Esophagus squamous epithelium (tissue), 5 donors: ENCODE results near the gene RBBP8NL. TPM values are rescaled to one million over a fixed set of nuclear protein-coding genes. Genes with fewer than 3 reads are reported as not detected.

ENCODE experiments used
- DNase-seq: peaks from one replicate; lab custom pipeline; 2025; lab: John Stamatoyannopoulos, UW
- H3K27ac ChIP-seq, 4 donors: fragments of 200-600 bp; sonication (generic); one replicate each; pipeline ENCODE4 v1.5.1; 2016 to 2019; ENCODE audit warnings: mild to moderate bottlenecking in 1 of 4
- H3K27me3 ChIP-seq, 4 donors: fragments of 200-600 bp; sonication (generic); 1 replicate in 3 of 4; 2 replicates in 1 of 4; pipeline versions ENCODE4 v1.5.1 to v1.6.0; 2017 to 2021; ENCODE audit warnings: antibody characterized with exemption in 1 of 4
- H3K36me3 ChIP-seq, 3 donors: fragments of 200-600 bp; sonication (generic); one replicate each; pipeline ENCODE4 v1.5.1; 2016 to 2019
- H3K4me1 ChIP-seq, 3 donors: fragments of 200-600 bp; sonication (generic); one replicate each; pipeline ENCODE4 v1.5.1; 2017 to 2019
- H3K4me3 ChIP-seq, 4 donors: fragments of 200-600 bp; sonication (generic); 1 replicate in 3 of 4; 2 replicates in 1 of 4; pipeline ENCODE4 v1.5.1; 2016 to 2019; ENCODE audit warnings: mild to moderate bottlenecking in 2 of 4, moderate library complexity in 1 of 4
- H3K9me3 ChIP-seq, 3 donors: fragments of 200-600 bp; sonication (generic); one replicate each; pipeline ENCODE4 v1.5.1; 2016 to 2019
- CTCF ChIP-seq, 6 experiments: fragments of 450-650 bp in 4 of 6; fragments of 200-600 bp in 2 of 6; sonication (generic) in 2 of 6; IDR thresholded peaks; one replicate each; pipeline ENCODE4 v1.5.1; 2016 to 2019; ENCODE audit warnings: antibody characterized with exemption in 6 of 6, mild to moderate bottlenecking in 4 of 6, moderate library complexity in 4 of 6
- POLR2A ChIP-seq, 4 donors: fragments of 450-650 bp; IDR thresholded peaks; one replicate each; pipeline ENCODE4 v1.6.1; 2017; ENCODE audit warnings: antibody characterized with exemption in 4 of 4, mild to moderate bottlenecking in 4 of 4, moderate library complexity in 3 of 4
- WGBS, 2 donors: methylation state at CpG; one replicate each; pipeline ENCODE4 v1.1.5; 2018; 5-methylcytosine and 5-hydroxymethylcytosine counted together
- intact Hi-C: fragments of 100-400 bp; cut with DNase I; formaldehyde crosslinking; loops from one replicate; pipeline ENCODE4 v1.15.0; 2022
- total RNA-seq, 4 donors: library from RNA; depleted of rRNA; stranded (reverse); fragments of >200 nt; gene quantifications; one replicate each; pipeline ENCODE4 v1.1.0, GENCODE V29; 2016
- donor health status: DM: yes; HTN: yes; CAD: no.

RBBP8NL gene
- total RNA-seq, 4 donors from 2014 or later: 1.1 to 6.2 (median 4.0) TPM

- no peak for DNase-seq
- peak in 1 of 6 experiments; percentile 3 for TF ChIP-seq CTCF (IDR thresholded peaks at IDR 0.05)
- TF ChIP-seq POLR2A (IDR thresholded peaks at IDR 0.05): no peak
Measured at GRCh38 chr20:62387219-62387913, 40.0 kb downstream of the RBBP8NL start.

GRCh38 chr20:62386383-62387218 lies 40.7 kb downstream of the RBBP8NL start, which contains the start of gene RPS21:
Gene RPS21, plus strand, starts transcription at chr20:62387103. Its CDS starts 236 bp downstream, at chr20:62387339.
- peak within 1 kb of the TSS; percentile 98 to 99 (median 98) for H3K27ac ChIP-seq
- H3K4me1 ChIP-seq: peaks cover 15 to 60% (median 32%) of the 10 kb centered on the region in 3 donors
- WGBS, 2 donors: 0 to 4% methylated on average over 3 to 5 of the region's 83 CpGs
- no peaks in the 10 kb centered on the region for H3K27me3 ChIP-seq
- intact Hi-C loops: no loop called here
- DNase-seq: peak; percentile 77
- H3K36me3 ChIP-seq: peaks cover 0 to 42% (median 10%) of the 10 kb centered on the region in 3 donors
- no peaks in the 10 kb centered on the region for H3K9me3 ChIP-seq
- TF ChIP-seq CTCF (IDR thresholded peaks at IDR 0.05) (peak in 2 of 6 experiments; percentile 4 to 30), POLR2A (IDR thresholded peaks at IDR 0.05) (peak in 3 of 4 donors; percentile 70 to 92 (median 79))
- H3K4me3 ChIP-seq: peak within 1 kb of the TSS; percentile 83 to 100 (median 97)

More at GRCh38 chr20:62387219-62387913, 40.0 kb downstream of the RBBP8NL start:
- peaks cover 15 to 53% (median 29%) of the 10 kb centered on the region in 3 donors for H3K4me1 ChIP-seq
- 1 to 3% methylated on average over 19 to 22 of the region's 47 CpGs for WGBS, 2 donors
- H3K4me3 ChIP-seq: peak overlapping the region; percentile 83 to 100 (median 97)
- intact Hi-C loops: no loop called here
- H3K36me3 ChIP-seq: peaks cover 0 to 44% (median 10%) of the 10 kb centered on the region in 3 donors
- H3K9me3 ChIP-seq: no peaks in the 10 kb centered on the region
- H3K27me3 ChIP-seq: no peaks in the 10 kb centered on the region
- peak overlapping the region; percentile 98 to 99 (median 98) for H3K27ac ChIP-seq

- DNase-seq: peak; percentile 26
- TF ChIP-seq POLR2A (IDR thresholded peaks at IDR 0.05) (no peak), CTCF (IDR thresholded peaks at IDR 0.05) (peak; percentile 87 to 96 (median 90))
- intact Hi-C loops: loop anchor here (5.0 kb wide), 1 partner anchor 80 kb away; the partner anchor contains the start of gene ADRM1
- H3K4me3 ChIP-seq: no peak overlapping the region
- peaks cover 22 to 80% (median 53%) of the 10 kb centered on the region in 3 donors for H3K4me1 ChIP-seq
- H3K27me3 ChIP-seq: no peaks in the 10 kb centered on the region
- no peaks in the 10 kb centered on the region for H3K9me3 ChIP-seq
- H3K27ac ChIP-seq: peak overlapping the region in 3 of 4 donors; percentile 18 to 93 (median 87)
- H3K36me3 ChIP-seq: peaks cover 0 to 5% (median 0%) of the 10 kb centered on the region in 3 donors
- WGBS, 2 donors: 46 to 53% methylated on average over 11 to 12 of the region's 18 CpGs
Measured at GRCh38 chr20:62382306-62383198, 44.8 kb downstream of the RBBP8NL start.

GRCh38 chr20:62381842-62382241 lies 45.5 kb downstream of the RBBP8NL start:
- no peaks in the 10 kb centered on the region for H3K9me3 ChIP-seq
- peaks cover 0 to 5% (median 0%) of the 10 kb centered on the region in 3 donors for H3K36me3 ChIP-seq
- peaks cover 27 to 85% (median 59%) of the 10 kb centered on the region in 3 donors for H3K4me1 ChIP-seq
- no peak for DNase-seq
- H3K27me3 ChIP-seq: no peaks in the 10 kb centered on the region
- H3K27ac ChIP-seq: peak overlapping the region; percentile 76 to 93 (median 85)
- intact Hi-C loops: loop anchor here (5.0 kb wide), 1 partner anchor 80 kb away; the partner anchor contains the start of gene ADRM1
- TF ChIP-seq CTCF (IDR thresholded peaks at IDR 0.05): no peak
- no peak overlapping the region for H3K4me3 ChIP-seq
- WGBS, 2 donors: 76 to 81% methylated on average over 6 of the region's 6 CpGs
